Upper lobe of left lung (tissue), 6 donors: ENCODE results near the gene FOXB2. TPM values are rescaled to one million over a fixed set of nuclear protein-coding genes. Genes with fewer than 3 reads are reported as not detected.
"Not testable (repeated sequence)": the region's sequence is repeated elsewhere in the genome, so short reads cannot be mapped to it uniquely, and the experiment has no call there.

Experiments
- ATAC-seq, 2 donors: fragments of 200-7000 bp; cut with Tn5 transposase; one replicate each; pipeline ENCODE4 v1.9.1; 2022; ENCODE audit warnings: mild to moderate bottlenecking in 2 of 2, moderate library complexity in 2 of 2; ENCODE audit not compliant: low FRiP score in 2 of 2
- DNase-seq, 2 donors: peaks; one replicate each; pipeline ENCODE4 v3.0.0-alpha.2; 2019 to 2020
- H3K27ac ChIP-seq, 4 donors: fragments of 200-600 bp; sonication (generic); one replicate each; pipeline ENCODE4 v1.5.1; 2016 to 2019
- H3K27me3 ChIP-seq, 4 donors: fragments of 200-600 bp; sonication (generic); one replicate each; pipeline ENCODE4 v1.5.1; 2017 to 2019
- H3K36me3 ChIP-seq, 4 donors: fragments of 200-600 bp; sonication (generic); one replicate each; pipeline ENCODE4 v1.5.1; 2016 to 2019
- H3K4me1 ChIP-seq, 4 donors: fragments of 200-600 bp; sonication (generic); one replicate each; pipeline ENCODE4 v1.5.1; 2018 to 2019
- H3K4me3 ChIP-seq, 4 donors: fragments of 200-600 bp; sonication (generic); one replicate each; pipeline ENCODE4 v1.5.1; 2017 to 2019; ENCODE audit warnings: mild to moderate bottlenecking in 2 of 4, moderate library complexity in 1 of 4
- H3K9me3 ChIP-seq, 4 donors: fragments of 200-600 bp; sonication (generic); one replicate each; pipeline ENCODE4 v1.5.1; 2018 to 2019
- CTCF ChIP-seq, 6 experiments: fragments of 450-650 bp in 4 of 6; fragments of 200-600 bp in 2 of 6; sonication (generic) in 2 of 6; IDR thresholded peaks; one replicate each; pipeline ENCODE4 v1.5.1; 2016 to 2019; ENCODE audit warnings: antibody characterized with exemption in 6 of 6
- EP300 ChIP-seq, 4 donors: sonication (generic); formaldehyde crosslinking; IDR thresholded peaks; one replicate each; pipeline ENCODE4 v1.5.1; 2017; ENCODE audit warnings: antibody characterized with exemption in 4 of 4, control low read depth in 2 of 4
- POLR2A ChIP-seq, 4 donors: fragments of 450-650 bp; IDR thresholded peaks; one replicate each; pipeline ENCODE4 v1.5.1; 2016 to 2017; ENCODE audit warnings: antibody characterized with exemption in 4 of 4, mild to moderate bottlenecking in 2 of 4
- POLR2AphosphoS5 ChIP-seq, 2 donors: sonication (generic); formaldehyde crosslinking; IDR thresholded peaks; one replicate each; pipeline ENCODE4 v1.5.1; 2017; ENCODE audit warnings: antibody characterized with exemption in 2 of 2
- WGBS, 2 donors: methylation state at CpG; one replicate each; pipeline ENCODE4 v1.1.5; 2017 to 2018; 5-methylcytosine and 5-hydroxymethylcytosine counted together
- total RNA-seq, 6 donors: library from RNA; depleted of rRNA in 4 of 6; stranded (reverse); fragments of >200 nt in 4 of 6; gene quantifications; one replicate each; pipeline versions ENCODE4 v1.1.0 to v1.2.1, GENCODE V29; 2016 to 2021
- donor health status: DM: no; HTN: no; CAD: no; lungs with moderate emphysema.
- donor health status: DM: no; HTN: yes; CAD: no; lungs with severe emphysema.

Gene FOXB2
- total RNA-seq, result not detected

GRCh38 chr9:77019236-77019925 is at the start of gene FOXB2:
Gene FOXB2, plus strand, starts transcription at chr9:77019655. Its CDS starts 0 bp downstream, at chr9:77019655.
- Histone ChIP-seq H3K27ac (no peak within 1 kb of the TSS), H3K4me3 (peak within 1 kb of the TSS in 3 of 4 donors; percentile 4 to 20 (median 18)), H3K27me3 (peaks cover 2 to 89% (median 54%) of the 10 kb centered on the region in 4 donors), H3K9me3 (no peaks in the 10 kb centered on the region), H3K4me1 (peaks cover 33 to 62% (median 38%) of the 10 kb centered on the region in 4 donors), H3K36me3 (no peaks in the 10 kb centered on the region)
- no peak for TF ChIP-seq POLR2A (IDR thresholded peaks at IDR 0.05)
- TF ChIP-seq POLR2AphosphoS5 (IDR thresholded peaks at IDR 0.05), result no peak
- TF ChIP-seq CTCF (IDR thresholded peaks at IDR 0.05), result no peak
- no peak for TF ChIP-seq EP300 (IDR thresholded peaks at IDR 0.05)
- no peak for ATAC-seq
- WGBS, 2 donors, result 8 to 9% methylated on average over 17 to 50 of the region's 51 CpGs
- DNase-seq, result peak in 1 of 2 donors; percentile 56

GRCh38 chr9:76969716-76970115 is 49.7 kb upstream of the FOXB2 start:
- no peak for ATAC-seq

GRCh38 chr9:76978831-76979230 is 40.6 kb upstream of the FOXB2 start:
- H3K9me3 ChIP-seq, H3K4me3 ChIP-seq, H3K36me3 ChIP-seq, H3K27me3 ChIP-seq, H3K27ac ChIP-seq, ATAC-seq, H3K4me1 ChIP-seq, DNase-seq: not testable (repeated sequence)
- 85 to 89% methylated on average over 9 of the region's 9 CpGs for WGBS, 2 donors

More at GRCh38 chr9:76969716-76970115, 49.7 kb upstream of the FOXB2 start:
- no peaks in the 10 kb centered on the region for H3K9me3 ChIP-seq
- no peak for DNase-seq
- H3K27ac ChIP-seq, result no peak overlapping the region
- no peaks in the 10 kb centered on the region for H3K4me1 ChIP-seq
- TF ChIP-seq POLR2A (IDR thresholded peaks at IDR 0.05) (no peak), CTCF (IDR thresholded peaks at IDR 0.05) (no peak), EP300 (IDR thresholded peaks at IDR 0.05) (no peak), POLR2AphosphoS5 (IDR thresholded peaks at IDR 0.05) (no peak)
- H3K36me3 ChIP-seq, result no peaks in the 10 kb centered on the region
- no peaks in the 10 kb centered on the region for H3K27me3 ChIP-seq
- no peak overlapping the region for H3K4me3 ChIP-seq
- WGBS, 2 donors, result 52 to 93% methylated on average over 1 of the region's 1 CpG

- Histone ChIP-seq H3K4me1 (no peaks in the 10 kb centered on the region), H3K36me3 (no peaks in the 10 kb centered on the region), H3K9me3 (no peaks in the 10 kb centered on the region), H3K27me3 (no peaks in the 10 kb centered on the region), H3K27ac (no peak overlapping the region), H3K4me3 (no peak overlapping the region)
- WGBS, 2 donors, result 77 to 90% methylated on average over 1 of the region's 1 CpG
- no peak for ATAC-seq
- DNase-seq, result no peak
- no peak for TF ChIP-seq POLR2A (IDR thresholded peaks at IDR 0.05)
- TF ChIP-seq EP300 (IDR thresholded peaks at IDR 0.05), result no peak
- TF ChIP-seq POLR2AphosphoS5 (IDR thresholded peaks at IDR 0.05), result no peak
- no peak for TF ChIP-seq CTCF (IDR thresholded peaks at IDR 0.05)
These were observed 38.9 kb upstream of the FOXB2 start for GRCh38 chr9:76980566-76980965.

- DNase-seq, result no peak
- TF ChIP-seq EP300 (IDR thresholded peaks at IDR 0.05) (no peak), CTCF (IDR thresholded peaks at IDR 0.05) (no peak), POLR2A (IDR thresholded peaks at IDR 0.05) (no peak), POLR2AphosphoS5 (IDR thresholded peaks at IDR 0.05) (no peak)
- Histone ChIP-seq H3K9me3 (no peaks in the 10 kb centered on the region), H3K4me1 (no peaks in the 10 kb centered on the region), H3K27ac (no peak overlapping the region), H3K4me3 (no peak overlapping the region), H3K36me3 (no peaks in the 10 kb centered on the region), H3K27me3 (no peaks in the 10 kb centered on the region)
- ATAC-seq, result no peak
- WGBS, 2 donors, result 63 to 88% methylated on average over 4 of the region's 4 CpGs
These were observed 35.0 kb upstream of the FOXB2 start for GRCh38 chr9:76984486-76984885.
